ENCODE measurements around the gene CAMKK1. TPM values are rescaled to one million over a fixed set of nuclear protein-coding genes. Genes with fewer than 3 reads are reported as not detected.

The CAMKK1 gene
- total and polyA plus RNA-seq, 2 of the 4 experiments (the other 2 are of a cell fraction): 4.1 to 8.2 TPM

- no peak overlapping the region for H3K23ac ChIP-seq (ENCODE audit: low read depth, low read length)
- no peak overlapping the region for H2BK120ac ChIP-seq (ENCODE audit: low read depth, low read length)
- no peak overlapping the region for H3K56ac ChIP-seq (ENCODE audit: extremely low read depth, insufficient read depth, low read length)
- peaks cover 3% of the 10 kb centered on the region; the same call in 1 of the 2 replicates for H3K4me1 ChIP-seq (ENCODE audit: control insufficient read depth, insufficient read depth, low read length)
- H2BK5ac ChIP-seq (ENCODE audit: low read depth, low read length, poor library complexity, severe bottlenecking): no peak overlapping the region
- H4K91ac ChIP-seq (ENCODE audit: insufficient read depth, low read depth, low read length): no peak overlapping the region
- H3K18ac ChIP-seq (ENCODE audit: low read depth, low read length): no peak overlapping the region
- CTCF ChIA-PET: no interaction called here
- H4K5ac ChIP-seq (ENCODE audit: low read depth, low read length): no peak overlapping the region
- ATAC-seq (ENCODE audit: low read depth) (no peak), DNase-seq (no peak)
- H4K8ac ChIP-seq (ENCODE audit: low read depth in 2 of 2, low read length in 2 of 2): no peak overlapping the region
- H3K14ac ChIP-seq (replicated peaks; ENCODE audit: low read depth, low read length): no peak overlapping the region
- H3K4ac ChIP-seq (ENCODE audit: low read depth, low read length): no peak overlapping the region
- no peak overlapping the region for H2BK15ac ChIP-seq (ENCODE audit: low read depth, low read length)
- peaks cover 4% of the 10 kb centered on the region; the same call in 1 of the 2 replicates for H3K27me3 ChIP-seq (ENCODE audit: control insufficient read depth, insufficient read depth, low read length)
- TF ChIP-seq RFX5 (IDR thresholded peaks at IDR 0.05; ENCODE audit: low read depth, low read length) (no peak), MAZ (IDR thresholded peaks at IDR 0.05; ENCODE audit: borderline replicate concordance, low read depth, low read length) (no peak), POLR2A (IDR thresholded peaks at IDR 0.05; ENCODE audit: low read depth, low read length) (no peak), NFE2L2 (IDR thresholded peaks at IDR 0.05; ENCODE audit: low read depth, low read length) (no peak), RCOR1 (IDR thresholded peaks at IDR 0.05; ENCODE audit: insufficient replicate concordance, low read length) (no peak), CHD1 (IDR thresholded peaks at IDR 0.05; ENCODE audit: low read depth, low read length) (no peak), ELK1 (IDR thresholded peaks at IDR 0.05; ENCODE audit: borderline replicate concordance, low read depth, low read length) (no peak), FOS (IDR thresholded peaks at IDR 0.05; ENCODE audit: low read depth, low read length) (no peak), CEBPB (IDR thresholded peaks at IDR 0.05; ENCODE audit: low read depth, low read length) (no peak), USF2 (IDR thresholded peaks at IDR 0.05; ENCODE audit: low read depth, low read length) (no peak), CTCF (conservative IDR thresholded peaks at IDR 0.05; ENCODE audit: low read depth, low read length) (no peak), BHLHE40 (IDR thresholded peaks at IDR 0.05; ENCODE audit: low read depth, low read length) (no peak)
- H2BK20ac ChIP-seq (ENCODE audit: low read depth, low read length): no peak overlapping the region
- BruUV-seq (replicated peaks): no TSS peak
- no peaks in the 10 kb centered on the region for H3K36me3 ChIP-seq (ENCODE audit: control insufficient read depth, insufficient read depth, low read length)
- H3K4me2 ChIP-seq (ENCODE audit: low read depth, low read length): no peak overlapping the region
- H3K9me3 ChIP-seq (ENCODE audit: control insufficient read depth, insufficient read depth, low read length): no peaks in the 10 kb centered on the region
- no peak overlapping the region for H3K9ac ChIP-seq (ENCODE audit: low read depth, low read length)
- dilution Hi-C loops (cut with HindIII; ENCODE audit: low sequenced_read_pairs, unreplicated experiment) (no loop called here), intact Hi-C loops (cut with micrococcal nuclease) (no loop called here), in situ Hi-C loops (cut with MboI; ENCODE audit: low sequenced_read_pairs) (no loop called here)
- POLR2A ChIA-PET (ENCODE audit: unreplicated experiment): no interaction called here
- no peaks in the 10 kb centered on the region for H3K79me1 ChIP-seq (ENCODE audit: low read depth in 1 of 2, low read length in 2 of 2)
- no peak overlapping the region for H3K4me3 ChIP-seq (ENCODE audit: insufficient read depth, low read depth, low read length)
- H2AK9ac ChIP-seq (replicated peaks; ENCODE audit: low read depth, low read length, poor library complexity): peak overlapping the region; percentile 23
- H3K9me1 ChIP-seq (ENCODE audit: insufficient read depth, low read length): no peaks in the 10 kb centered on the region
- H3K27ac ChIP-seq (ENCODE audit: insufficient read depth, low read length): no peak overlapping the region
- no peak overlapping the region for H2AK5ac ChIP-seq (ENCODE audit: low read depth, low read length)
- 93% methylated on average over 3 of the region's 12 CpGs; no CpG with 5 or more reads in 1 of the 2 experiments for WGBS, 2 experiments (ENCODE audit: extremely low coverage in 2 of 2, insufficient read length in 1 of 2)
- no peaks in the 10 kb centered on the region for H4K20me1 ChIP-seq (ENCODE audit: insufficient read depth, low read length)
- no peak overlapping the region for H2AFZ ChIP-seq (replicated peaks; ENCODE audit: low read length, poor library complexity)
These were observed 36.3 kb upstream of the CAMKK1 start for GRCh38 chr17:3929181-3929580.
